ENCODE results near the gene SNX5. TPM values are rescaled to one million over a fixed set of nuclear protein-coding genes. Genes with fewer than 3 reads are reported as not detected.
A peak's percentile ranks its signal among the peaks of the same experiment; 100 is the strongest.

SNX5 gene
- total and polyA plus RNA-seq, 2 of the 13 experiments (the other 11 are each of a cell fraction or from before 2014, with no cell fraction given), result 664 to 1,040 TPM

- TF ChIP-seq PAXIP1 (CRISPR knock-in tag; conservative IDR thresholded peaks at IDR 0.05) (peak; percentile 65), UBTF (CRISPR knock-in tag; IDR thresholded peaks at IDR 0.05) (peak; percentile 99), TBP (CRISPR knock-in tag; IDR thresholded peaks at IDR 0.05) (peak; percentile 83; the same call in 1 of the 2 replicates), SP4 (CRISPR knock-in tag; IDR thresholded peaks at IDR 0.05) (peak; percentile 95), FIP1L1 (IDR thresholded peaks at IDR 0.05; ENCODE audit: borderline replicate concordance, insufficient read depth, low read depth, low read length) (peak; percentile 91; the same call in 1 of the 2 replicates), SIN3A (IDR thresholded peaks at IDR 0.05; ENCODE audit: borderline replicate concordance, low read depth, low read length) (peak; percentile 74), TGIF2 (CRISPR knock-in tag; IDR thresholded peaks at IDR 0.05) (peak; percentile 91), DBP (CRISPR knock-in tag; IDR thresholded peaks at IDR 0.05; ENCODE audit: not compliant biosample characterization) (peak; percentile 74), ATF7-NPFF (CRISPR knock-in tag; IDR thresholded peaks at IDR 0.05; ENCODE audit: low read depth) (peak; percentile 99), KDM5A (IDR thresholded peaks at IDR 0.05; ENCODE audit: borderline replicate concordance, low read length) (peak; percentile 94; the same call in 1 of the 2 replicates), PHF21A (CRISPR knock-in tag; IDR thresholded peaks at IDR 0.05) (peak; percentile 99), ZNF589 (CRISPR knock-in tag; conservative IDR thresholded peaks at IDR 0.05) (peak; percentile 99), ZNF382 (CRISPR knock-in tag; IDR thresholded peaks at IDR 0.05; ENCODE audit: borderline replicate concordance) (no peak), SKI (IDR thresholded peaks at IDR 0.05; ENCODE audit: partially characterized antibody) (peak; percentile 59), RARG (CRISPR knock-in tag; IDR thresholded peaks at IDR 0.05; ENCODE audit: low read depth) (peak; percentile 78; the same call in 1 of the 2 replicates), ZNF746 (CRISPR knock-in tag; IDR thresholded peaks at IDR 0.05) (peak; percentile 86), ZNF235 (CRISPR knock-in tag; IDR thresholded peaks at IDR 0.05; ENCODE audit: borderline replicate concordance) (peak; percentile 91; the same call in 1 of the 2 replicates), ATF3 (CRISPR knock-in tag; IDR thresholded peaks at IDR 0.05) (peak; percentile 85), NR1H2 (CRISPR knock-in tag; IDR thresholded peaks at IDR 0.05; ENCODE audit: borderline replicate concordance, low read depth) (peak; percentile 86), RFXANK (CRISPR knock-in tag; IDR thresholded peaks at IDR 0.05) (no peak), ZKSCAN5 (CRISPR knock-in tag; IDR thresholded peaks at IDR 0.05) (peak; percentile 66; the same call in 1 of the 2 replicates)
These were observed at the start of gene SNX5, which contains the start of gene MGME1 (continued) for GRCh38 chr20:17968366-17969277.
